Large intestine (tissue), 3 donors: Measurements from ENCODE around the gene FKBP1A. TPM values are rescaled to one million over a fixed set of nuclear protein-coding genes. Genes with fewer than 3 reads are reported as not detected.
"Not testable (repeated sequence)": the region's sequence is repeated elsewhere in the genome, so short reads cannot be mapped to it uniquely, and the experiment has no call there.

Experiments
- DNase-seq, 2 donors: peaks; one replicate each; pipeline versions ENCODE4 v3.0.0 to v3.0.0-alpha.2; 2013
- H3K27ac ChIP-seq: one replicate; pipeline ENCODE4 v1.5.1; 2013; ENCODE audit warnings: low read length
- H3K27me3 ChIP-seq: 2 replicates; pipeline ENCODE4 v1.6.1; 2013; ENCODE audit warnings: low read length; ENCODE audit not compliant: control insufficient read depth, insufficient read depth
- H3K36me3 ChIP-seq: 2 replicates; pipeline ENCODE4 v1.6.1; 2013; ENCODE audit warnings: low read length; ENCODE audit not compliant: control insufficient read depth, insufficient read depth
- H3K4me1 ChIP-seq: one replicate; pipeline ENCODE4 v1.6.1; 2013; ENCODE audit warnings: low read length; ENCODE audit not compliant: control insufficient read depth, insufficient read depth
- H3K4me3 ChIP-seq: one replicate; pipeline ENCODE4 v1.5.1; 2013; ENCODE audit warnings: low read length
- H3K9me3 ChIP-seq: one replicate; pipeline ENCODE4 v1.6.1; 2013; ENCODE audit warnings: mild to moderate bottlenecking, low read depth, low read length, moderate library complexity; ENCODE audit not compliant: control insufficient read depth
- WGBS: methylation state at CpG from one replicate; pipeline ENCODE4 v1.1.5; 2013; ENCODE audit warnings: low lambda C conversion rate; ENCODE audit not compliant: insufficient coverage; 5-methylcytosine and 5-hydroxymethylcytosine counted together
- polyA plus RNA-seq: library from polyadenylated mRNA; unstranded; fragments of 120-200 nt; gene quantifications from one replicate; pipeline ENCODE4 v1.2.1, GENCODE V29; 2013

The FKBP1A gene
- polyA plus RNA-seq, 1 donor, result 259 TPM

DNA sequence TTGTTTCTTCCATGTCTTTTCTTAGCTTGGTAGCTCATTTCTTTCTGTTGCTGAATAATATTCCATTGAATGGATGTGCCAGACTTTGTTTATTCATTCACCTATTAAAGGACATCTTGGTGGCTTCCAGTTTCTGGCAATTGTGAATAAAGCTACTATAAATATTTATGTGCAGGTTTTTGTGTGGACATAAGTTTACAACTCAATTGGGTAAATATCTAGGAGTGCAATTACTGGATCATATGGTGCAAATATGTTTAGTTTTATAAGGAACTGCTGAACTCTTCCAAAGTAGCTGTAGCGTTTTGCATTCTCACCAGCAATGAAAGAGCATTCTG is 47.1 kb downstream of the FKBP1A start:
- H3K27ac ChIP-seq, result no peak overlapping the region
- DNase-seq, result no peak
- no peaks in the 10 kb centered on the region for H3K4me1 ChIP-seq
- H3K4me3 ChIP-seq, result no peak overlapping the region
- peaks cover 2% of the 10 kb centered on the region for H3K9me3 ChIP-seq
- H3K27me3 ChIP-seq, result no peaks in the 10 kb centered on the region
- H3K36me3 ChIP-seq, result no peaks in the 10 kb centered on the region
- no CpG with 5 or more reads among the region's 1 CpG for WGBS

DNA sequence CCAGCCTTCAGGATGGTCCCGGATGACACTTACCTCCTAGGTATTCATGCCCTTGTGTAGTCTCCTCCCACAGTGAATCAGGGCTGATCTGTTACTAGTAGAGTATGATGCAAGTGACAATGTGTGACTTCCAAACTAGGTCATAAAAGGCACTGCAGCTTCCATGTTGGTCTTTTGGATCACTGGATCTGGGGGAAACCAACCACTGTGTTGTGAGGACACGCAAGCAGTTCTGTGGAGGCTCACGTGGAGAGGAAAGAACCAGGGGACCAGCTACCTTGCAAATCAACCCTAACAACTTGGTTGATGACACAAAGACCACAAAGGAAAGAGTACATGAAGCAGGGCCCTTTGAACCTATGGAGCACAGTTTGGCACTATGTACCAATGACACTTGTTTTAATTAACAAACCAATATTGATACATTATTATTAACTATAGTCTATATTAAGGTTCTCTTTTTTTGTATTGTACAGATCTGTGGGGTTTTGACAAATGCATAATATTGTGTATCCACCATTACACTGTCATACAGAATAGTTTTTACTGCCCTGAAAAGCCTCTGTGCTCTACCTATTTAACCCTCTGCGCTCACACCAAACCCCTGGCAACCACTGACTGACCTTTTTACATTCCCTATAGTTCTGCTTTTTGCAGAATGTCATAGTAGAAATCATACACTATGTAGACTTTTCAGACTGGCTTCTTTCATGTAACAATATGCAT is 47.7 kb downstream of the FKBP1A start:
- DNase-seq, result no peak
- Histone ChIP-seq H3K36me3 (no peaks in the 10 kb centered on the region), H3K27ac (no peak overlapping the region), H3K4me3 (no peak overlapping the region), H3K4me1 (no peaks in the 10 kb centered on the region), H3K27me3 (no peaks in the 10 kb centered on the region), H3K9me3 (peaks cover under 1% of the 10 kb centered on the region)
- no CpG with 5 or more reads among the region's 4 CpGs for WGBS

DNA sequence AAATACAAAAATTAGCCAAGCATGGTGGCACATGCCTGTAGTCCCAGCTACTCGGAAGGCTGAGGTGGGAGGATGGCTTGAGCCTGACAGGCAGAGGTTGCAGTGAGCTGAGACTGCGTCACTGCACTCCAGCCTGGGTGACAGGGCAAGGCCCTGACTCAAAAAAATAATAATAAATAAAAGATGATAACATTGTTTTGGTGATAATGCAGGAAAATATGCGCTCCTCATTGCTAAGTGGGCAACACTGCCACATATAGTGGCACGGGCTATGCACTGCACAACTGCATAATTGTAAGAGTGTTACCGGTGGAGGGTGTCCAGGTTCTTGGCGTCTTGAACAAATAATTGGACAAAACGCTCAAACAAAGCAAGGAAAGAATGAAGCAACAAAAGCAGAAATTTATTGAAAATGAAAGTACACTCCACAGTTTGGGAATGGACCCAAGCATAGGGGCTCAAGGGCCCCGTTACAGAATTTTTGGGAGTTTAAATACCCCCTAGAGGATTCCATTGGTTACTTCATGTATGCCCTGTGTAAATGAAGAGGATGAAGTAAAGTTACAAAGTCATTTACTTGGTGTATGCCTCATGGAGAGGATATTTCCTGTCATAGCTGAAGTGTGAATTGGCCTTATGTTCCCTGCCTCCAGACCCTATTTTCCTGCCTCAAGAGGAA is 49.3 kb downstream of the FKBP1A start:
- H3K9me3 ChIP-seq, H3K27ac ChIP-seq, DNase-seq, H3K27me3 ChIP-seq, H3K4me1 ChIP-seq, H3K36me3 ChIP-seq, H3K4me3 ChIP-seq: not testable (repeated sequence)
- 97% methylated on average over 3 of the region's 8 CpGs for WGBS

DNA sequence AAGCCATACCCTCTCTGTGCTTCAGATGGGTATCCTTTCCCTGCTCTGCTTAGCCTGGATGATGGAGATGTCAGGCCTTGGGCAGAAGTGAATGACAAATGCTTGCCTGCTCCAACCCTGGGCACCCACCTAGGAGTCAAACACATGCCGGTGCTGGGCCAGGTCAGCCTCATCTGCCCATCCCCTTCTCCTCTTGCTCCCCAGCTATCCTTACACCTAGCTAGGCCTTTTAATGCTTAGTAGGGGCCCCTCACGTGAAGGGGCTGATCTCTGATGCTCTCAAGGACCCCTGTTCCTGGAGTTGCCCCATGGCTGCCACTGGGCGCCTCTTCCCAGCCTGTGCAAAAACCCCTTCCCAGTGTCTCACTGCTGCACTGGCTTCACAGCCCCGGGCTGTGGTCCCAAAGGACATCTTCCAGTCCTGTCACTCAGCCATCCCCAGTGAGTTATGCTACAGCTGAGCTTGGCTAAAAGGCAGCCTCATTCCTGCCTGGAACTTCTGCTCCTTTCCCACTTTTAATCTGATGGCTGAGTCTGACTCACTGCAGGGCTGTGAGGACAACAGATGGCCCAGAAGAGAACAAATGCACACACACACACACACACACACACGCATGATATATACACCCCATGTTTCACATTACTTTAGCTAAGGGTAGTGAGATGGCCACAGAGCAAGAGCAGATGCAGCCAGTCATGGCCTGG is 51.1 kb downstream of the FKBP1A start:
- DNase-seq, result no peak
- Histone ChIP-seq H3K27me3 (no peaks in the 10 kb centered on the region), H3K36me3 (no peaks in the 10 kb centered on the region), H3K4me3 (no peak overlapping the region), H3K9me3 (no peaks in the 10 kb centered on the region), H3K27ac (no peak overlapping the region), H3K4me1 (no peaks in the 10 kb centered on the region)
- WGBS, result no CpG with 5 or more reads among the region's 5 CpGs

DNA sequence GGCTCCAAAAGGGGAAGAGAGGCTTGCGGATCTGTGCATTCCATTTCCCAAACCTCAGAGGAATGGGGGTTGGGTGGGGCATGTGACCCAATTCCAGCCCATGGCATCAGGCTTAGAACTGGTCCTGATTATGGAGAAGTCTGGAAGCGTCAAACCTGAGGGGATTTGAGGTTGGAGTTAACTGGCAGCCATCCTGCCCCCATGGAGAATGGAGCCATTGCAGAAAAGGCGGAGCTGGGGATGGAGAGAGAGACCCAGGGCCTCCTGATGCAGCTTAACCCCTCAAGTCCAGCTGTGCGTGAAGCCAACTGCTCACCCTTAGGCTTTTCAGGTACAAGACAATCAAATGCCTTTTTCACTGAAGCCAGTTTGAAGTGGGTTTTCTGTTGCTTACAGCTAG is 54.1 kb downstream of the FKBP1A start:
- H3K4me3 ChIP-seq, result no peak overlapping the region
- DNase-seq, result no peak
- no peak overlapping the region for H3K27ac ChIP-seq
- no peaks in the 10 kb centered on the region for H3K27me3 ChIP-seq
- peaks cover 3% of the 10 kb centered on the region for H3K36me3 ChIP-seq
- WGBS, result no CpG with 5 or more reads among the region's 4 CpGs
- no peaks in the 10 kb centered on the region for H3K4me1 ChIP-seq
- peaks cover 3% of the 10 kb centered on the region for H3K9me3 ChIP-seq

DNA sequence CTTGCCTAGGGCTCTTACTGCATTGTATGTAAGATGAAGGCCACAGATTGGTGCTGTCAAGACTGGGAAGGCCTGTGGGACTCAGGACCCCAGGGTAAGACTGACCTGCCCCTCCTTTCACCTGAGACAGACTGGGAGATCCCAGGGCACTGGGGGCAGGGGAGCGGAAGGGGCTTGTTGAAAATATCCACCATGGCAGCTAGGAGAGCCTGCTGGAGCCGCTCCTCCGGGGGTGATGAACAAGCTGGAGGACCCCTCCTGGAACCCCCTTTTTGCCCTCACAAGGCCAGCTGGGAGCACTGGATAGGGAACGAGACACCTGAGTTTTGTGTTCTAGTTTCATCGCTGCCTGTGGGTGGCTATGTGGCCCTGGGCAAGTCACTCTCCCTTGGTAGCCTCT is 54.8 kb downstream of the FKBP1A start:
- Histone ChIP-seq H3K36me3 (peaks cover 9% of the 10 kb centered on the region), H3K27ac (no peak overlapping the region), H3K4me3 (no peak overlapping the region), H3K9me3 (peaks cover 3% of the 10 kb centered on the region), H3K27me3 (no peaks in the 10 kb centered on the region), H3K4me1 (no peaks in the 10 kb centered on the region)
- WGBS, result no CpG with 5 or more reads among the region's 5 CpGs
- no peak for DNase-seq

DNA sequence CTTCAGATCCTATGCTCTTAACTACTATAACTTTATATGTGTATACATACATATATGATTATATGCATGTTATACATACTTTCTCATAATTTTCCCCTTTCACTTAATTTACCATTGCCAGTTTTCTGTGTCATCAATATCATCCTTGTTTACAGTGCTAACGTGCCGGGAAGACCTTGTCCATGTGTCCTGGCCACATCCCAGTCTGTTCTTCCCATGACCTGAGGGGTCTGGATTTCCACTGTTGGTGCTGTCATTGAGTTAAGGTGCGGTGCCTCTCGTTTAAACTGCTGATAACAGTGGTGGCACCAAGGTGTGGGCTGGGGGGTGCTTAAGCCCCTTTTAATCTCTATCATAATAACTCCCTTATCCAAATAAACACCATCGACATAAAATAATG is 55.4 kb downstream of the FKBP1A start:
- Histone ChIP-seq H3K9me3 (peaks cover 3% of the 10 kb centered on the region), H3K27me3 (no peaks in the 10 kb centered on the region), H3K36me3 (peaks cover 16% of the 10 kb centered on the region), H3K4me1 (no peaks in the 10 kb centered on the region), H3K27ac (no peak overlapping the region), H3K4me3 (no peak overlapping the region)
- DNase-seq, result no peak
- WGBS, result no CpG with 5 or more reads among the region's 5 CpGs

DNA sequence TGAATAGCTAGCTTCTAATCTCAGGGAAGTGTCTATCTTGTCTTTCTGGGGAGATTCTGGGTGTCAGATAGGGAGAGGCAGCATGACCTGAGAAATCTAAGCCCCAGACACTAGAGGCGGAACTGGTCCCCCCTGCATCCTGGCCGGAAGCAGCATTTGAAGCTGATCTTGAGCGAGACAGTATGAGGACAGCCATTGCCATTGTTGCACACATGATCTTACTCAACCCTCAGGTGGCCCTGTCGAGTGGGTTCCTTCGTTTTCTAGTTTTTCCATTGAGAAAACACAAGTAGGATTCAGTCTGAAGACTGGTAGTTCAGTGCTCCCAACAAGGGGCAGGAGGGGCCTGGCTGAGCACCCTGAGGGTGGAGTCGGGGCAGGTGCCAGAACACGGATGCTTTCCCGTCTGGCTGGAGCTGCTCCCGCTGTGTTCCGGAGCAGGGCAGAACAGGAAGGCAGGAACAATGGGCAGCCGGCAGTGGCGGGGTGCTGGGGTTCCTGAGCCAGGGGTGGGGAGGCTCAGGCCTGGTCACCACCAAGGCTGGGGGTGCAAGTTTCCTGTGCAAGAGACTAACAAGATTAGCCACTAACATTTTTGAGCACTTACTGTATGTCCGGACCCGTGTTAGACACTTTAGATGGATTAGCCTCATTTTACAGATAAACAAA is 56.0 kb downstream of the FKBP1A start:
- H3K27ac ChIP-seq, result no peak overlapping the region
- H3K4me3 ChIP-seq, result no peak overlapping the region
- DNase-seq, result peak in 1 of 2 donors; percentile 17
- H3K9me3 ChIP-seq, result peaks cover 3% of the 10 kb centered on the region
- H3K4me1 ChIP-seq, result no peaks in the 10 kb centered on the region
- H3K27me3 ChIP-seq, result no peaks in the 10 kb centered on the region
- WGBS, result no CpG with 5 or more reads among the region's 14 CpGs
- peaks cover 16% of the 10 kb centered on the region for H3K36me3 ChIP-seq

DNA sequence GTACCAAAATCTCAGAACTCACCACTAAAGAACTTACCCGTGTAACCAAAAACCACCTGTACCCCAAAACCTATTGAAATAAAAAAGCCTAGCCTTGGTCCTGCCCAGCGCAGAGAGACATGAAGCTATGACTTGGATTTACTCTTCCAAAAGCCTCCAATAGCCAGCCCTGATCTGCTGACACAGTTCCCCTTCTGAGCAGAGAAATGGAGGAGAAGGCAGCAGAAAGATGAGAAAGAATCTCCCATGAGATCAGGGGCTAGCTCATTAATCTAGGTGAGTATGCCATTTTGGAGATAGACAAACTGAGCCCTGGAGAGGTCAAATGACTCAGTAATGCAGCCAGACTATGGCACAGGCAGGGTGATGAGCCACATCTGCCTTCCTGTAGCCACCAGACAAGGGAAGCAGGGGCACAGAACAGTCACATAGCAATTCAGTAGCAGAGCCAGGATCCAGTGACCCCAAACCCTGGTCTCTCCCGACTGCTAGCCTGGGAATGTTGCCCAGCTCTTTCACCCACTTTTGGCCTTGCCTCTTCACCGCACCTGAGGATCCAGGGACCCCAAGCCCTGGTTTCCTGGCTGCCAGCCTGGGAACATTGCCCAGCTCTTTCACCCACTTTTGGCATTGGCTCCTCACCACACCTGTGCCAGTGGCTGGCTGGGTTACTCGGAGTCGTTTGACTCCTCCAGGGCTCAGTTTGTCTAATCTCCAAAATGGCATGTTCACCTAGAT is 56.7 kb downstream of the FKBP1A start:
- Histone ChIP-seq H3K9me3 (peaks cover 3% of the 10 kb centered on the region), H3K27ac (no peak overlapping the region), H3K4me1 (no peaks in the 10 kb centered on the region), H3K36me3 (peaks cover 16% of the 10 kb centered on the region), H3K4me3 (no peak overlapping the region), H3K27me3 (no peaks in the 10 kb centered on the region)
- no peak for DNase-seq
- WGBS, result no CpG with 5 or more reads among the region's 6 CpGs

DNA sequence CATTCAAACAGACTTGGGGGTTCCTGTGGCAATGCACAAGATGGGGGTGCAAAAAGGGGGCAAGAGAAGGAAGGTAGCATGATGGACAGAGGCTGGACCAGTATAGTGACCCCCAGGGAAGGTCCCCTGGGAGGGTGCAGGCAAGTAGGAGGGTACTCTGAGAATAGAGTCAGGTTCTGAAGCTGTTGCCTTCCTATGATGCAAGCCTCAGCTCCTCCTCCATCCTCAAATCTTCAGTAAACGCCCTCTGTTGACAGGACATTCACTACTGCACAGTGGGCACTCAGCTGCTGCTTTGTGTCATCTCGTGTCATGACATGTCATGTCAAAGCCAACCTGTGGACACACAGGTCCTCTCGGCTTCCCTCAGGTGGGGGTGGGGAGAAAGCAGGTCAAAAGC is 58.1 kb downstream of the FKBP1A start:
- H3K9me3 ChIP-seq, result peaks cover 3% of the 10 kb centered on the region
- peaks cover 9% of the 10 kb centered on the region for H3K4me1 ChIP-seq
- no peak overlapping the region for H3K4me3 ChIP-seq
- H3K36me3 ChIP-seq, result peaks cover 16% of the 10 kb centered on the region
- no peaks in the 10 kb centered on the region for H3K27me3 ChIP-seq
- DNase-seq, result no peak
- H3K27ac ChIP-seq, result no peak overlapping the region
- no CpG with 5 or more reads among the region's 3 CpGs for WGBS
